ENCODE data around the gene ABHD18.
"Not testable (repeated sequence)": the region's sequence is repeated elsewhere in the genome, so short reads cannot be mapped to it uniquely, and the experiment has no call there.

Gene ABHD18

DNA sequence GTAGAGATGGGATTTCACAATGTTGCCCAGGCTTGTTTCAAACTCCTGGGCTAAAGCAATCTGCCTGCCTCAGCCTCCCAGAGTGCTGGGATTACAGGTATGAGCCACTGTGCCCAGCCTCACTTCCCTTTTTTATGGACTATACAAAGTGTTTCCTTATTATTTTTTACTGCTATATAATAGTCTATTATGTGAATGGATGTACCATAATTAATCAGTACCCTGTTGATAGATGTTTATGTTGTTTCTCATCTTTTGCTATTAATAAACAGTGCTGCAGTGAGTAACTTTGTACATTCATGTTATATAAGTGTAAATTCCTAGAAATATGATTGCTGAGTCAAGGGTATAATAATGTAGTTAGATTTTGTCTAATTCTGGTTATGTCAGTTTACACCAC, 60.1 kb downstream of the ABHD18 start:
- Mint-ChIP-seq H3K4me3 (no peak overlapping the region), H3K36me3 (peaks cover 23% of the 10 kb centered on the region), H3K27me3 (no peaks in the 10 kb centered on the region), H3K4me1 (no peaks in the 10 kb centered on the region), H3K27ac (no peak overlapping the region), H3K9me3 (no peaks in the 10 kb centered on the region)
- ATAC-seq (ENCODE audit: low read depth) (no peak), DNase-seq (ENCODE audit: low spot score in 2 of 2) (no peak)

DNA sequence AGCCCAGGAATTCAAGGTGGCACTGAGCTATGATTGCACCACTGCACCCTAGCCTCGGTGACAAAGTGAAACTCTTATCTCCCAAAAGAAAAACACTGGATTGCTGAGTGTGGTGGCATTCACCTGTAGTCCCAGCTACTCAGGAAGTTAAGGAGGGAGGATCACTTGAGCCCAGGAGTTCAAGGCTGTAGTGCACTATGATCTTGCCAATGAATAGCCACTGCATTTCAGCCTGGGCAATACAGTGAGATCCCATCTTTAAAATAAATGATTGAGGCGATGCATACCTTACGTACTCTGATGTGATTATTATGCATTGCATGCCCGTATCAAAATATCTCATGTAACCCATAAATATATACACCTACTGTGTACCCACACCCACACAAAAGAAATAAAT, 64.7 kb downstream of the ABHD18 start:
- no peaks in the 10 kb centered on the region for H3K9me3 Mint-ChIP-seq
- no peaks in the 10 kb centered on the region for H3K27me3 Mint-ChIP-seq
- H3K4me3 Mint-ChIP-seq = no peak overlapping the region
- peaks cover 15% of the 10 kb centered on the region for H3K36me3 Mint-ChIP-seq
- no peak overlapping the region for H3K27ac Mint-ChIP-seq
- ATAC-seq (ENCODE audit: low read depth) (no peak), DNase-seq (ENCODE audit: low spot score in 2 of 2) (no peak)
- H3K4me1 Mint-ChIP-seq = no peaks in the 10 kb centered on the region

DNA sequence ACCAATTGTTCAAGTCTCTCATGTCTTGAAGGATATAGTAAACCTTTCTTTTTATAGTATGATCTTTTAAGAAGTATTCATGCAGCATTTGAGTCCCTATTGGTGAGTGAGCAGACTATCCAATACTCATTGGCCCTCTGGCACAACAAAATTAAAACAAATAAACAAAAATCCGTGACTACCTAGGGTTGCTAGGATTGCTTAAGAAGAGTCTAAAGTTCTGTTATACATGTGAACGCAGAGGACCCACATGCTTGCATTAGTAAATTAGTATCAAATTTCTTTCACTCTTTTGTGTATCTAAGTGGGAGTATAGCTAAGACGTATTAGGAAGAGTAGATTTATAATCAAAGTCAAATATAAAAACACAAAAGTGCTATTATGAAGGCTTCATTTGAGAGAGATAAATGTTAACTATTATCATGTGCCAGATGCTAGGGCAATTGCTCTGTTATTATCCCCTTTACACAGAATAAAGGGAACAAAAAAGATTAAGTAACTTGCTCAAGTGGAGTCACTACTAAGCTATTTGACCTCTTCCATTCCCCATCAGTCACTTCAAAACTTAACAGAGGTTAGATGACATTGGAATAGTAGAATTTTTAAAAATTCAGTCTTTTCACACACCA, 66.7 kb downstream of the ABHD18 start:
- no peaks in the 10 kb centered on the region for H3K27me3 Mint-ChIP-seq
- H3K4me3 Mint-ChIP-seq = no peak overlapping the region
- H3K36me3 Mint-ChIP-seq = peaks cover 12% of the 10 kb centered on the region
- H3K4me1 Mint-ChIP-seq = no peaks in the 10 kb centered on the region
- no peaks in the 10 kb centered on the region for H3K9me3 Mint-ChIP-seq
- no peak for DNase-seq (ENCODE audit: low spot score in 2 of 2)
- H3K27ac Mint-ChIP-seq = no peak overlapping the region
- ATAC-seq (ENCODE audit: low read depth) = no peak

DNA sequence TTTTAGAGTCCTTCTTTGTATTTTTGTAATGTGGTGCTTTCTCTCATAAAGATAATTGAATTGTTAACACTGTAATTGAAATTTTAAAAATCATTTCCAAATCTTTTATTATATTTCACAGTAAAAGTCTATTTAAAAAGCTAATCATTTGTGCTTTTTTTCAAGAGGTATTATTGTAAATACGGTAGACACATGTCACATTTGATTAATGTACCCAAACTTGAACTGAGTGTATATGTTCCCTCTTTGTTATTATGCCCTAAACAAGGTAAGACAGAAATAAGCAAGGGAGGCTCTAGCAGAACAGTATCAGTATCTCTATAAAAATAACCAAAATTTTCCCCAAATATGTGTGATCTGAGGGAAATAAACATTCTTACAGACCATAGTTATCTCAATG, 74.4 kb downstream of the ABHD18 start:
- DNase-seq (ENCODE audit: low spot score in 2 of 2) (no peak), ATAC-seq (ENCODE audit: low read depth) (no peak)
- no peaks in the 10 kb centered on the region for H3K27me3 Mint-ChIP-seq
- no peak overlapping the region for H3K4me3 Mint-ChIP-seq
- H3K27ac Mint-ChIP-seq = no peak overlapping the region
- no peaks in the 10 kb centered on the region for H3K9me3 Mint-ChIP-seq
- no peaks in the 10 kb centered on the region for H3K36me3 Mint-ChIP-seq
- H3K4me1 Mint-ChIP-seq = no peaks in the 10 kb centered on the region

DNA sequence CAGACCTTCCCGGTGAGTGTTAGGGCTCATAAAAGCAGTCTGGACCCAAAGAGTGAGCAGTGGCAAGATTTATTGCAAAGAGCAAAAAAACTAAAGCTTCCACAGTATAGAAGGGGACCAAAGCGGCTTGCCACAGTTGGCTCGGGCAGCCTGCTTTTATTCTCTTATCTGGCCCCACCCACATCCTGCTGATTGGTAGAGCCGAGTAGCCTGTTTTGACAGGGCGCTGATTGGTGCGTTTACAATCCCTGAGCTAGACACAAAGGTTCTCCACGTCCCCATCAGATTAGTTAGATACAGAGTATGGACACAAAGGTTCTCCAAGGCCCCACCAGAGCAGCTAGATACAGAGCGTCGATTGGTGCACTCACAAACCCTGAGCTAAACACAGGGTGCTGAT, 81.8 kb downstream of the ABHD18 start:
- not testable (repeated sequence) for DNase-seq (ENCODE audit: low spot score in 2 of 2); H3K27me3 Mint-ChIP-seq; H3K4me3 Mint-ChIP-seq; H3K4me1 Mint-ChIP-seq; H3K27ac Mint-ChIP-seq; ATAC-seq (ENCODE audit: low read depth); H3K36me3 Mint-ChIP-seq; H3K9me3 Mint-ChIP-seq

DNA sequence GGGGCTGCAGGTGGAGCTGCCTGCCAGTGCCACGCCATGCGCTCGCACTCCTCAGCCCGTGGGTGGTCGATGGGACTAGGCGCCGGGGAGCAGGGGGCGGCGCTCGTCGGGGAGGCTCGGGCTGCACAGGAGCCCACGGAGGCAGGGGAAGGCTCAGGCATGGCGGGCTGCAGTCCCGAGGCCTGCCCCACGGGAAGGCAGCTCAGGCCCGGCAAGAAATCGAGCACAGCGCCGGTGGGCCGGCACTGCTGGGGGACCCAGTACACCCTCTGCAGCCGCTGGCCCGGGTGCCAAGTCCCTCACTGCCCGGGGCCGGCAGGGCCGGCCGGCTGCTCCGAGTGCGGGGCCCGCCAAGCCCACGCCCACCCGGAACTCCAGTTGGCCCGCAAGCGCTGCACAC, 82.3 kb downstream of the ABHD18 start:
- H3K27me3 Mint-ChIP-seq; DNase-seq (ENCODE audit: low spot score in 2 of 2); H3K36me3 Mint-ChIP-seq; ATAC-seq (ENCODE audit: low read depth); H3K9me3 Mint-ChIP-seq; H3K27ac Mint-ChIP-seq; H3K4me1 Mint-ChIP-seq; H3K4me3 Mint-ChIP-seq: not testable (repeated sequence)

DNA sequence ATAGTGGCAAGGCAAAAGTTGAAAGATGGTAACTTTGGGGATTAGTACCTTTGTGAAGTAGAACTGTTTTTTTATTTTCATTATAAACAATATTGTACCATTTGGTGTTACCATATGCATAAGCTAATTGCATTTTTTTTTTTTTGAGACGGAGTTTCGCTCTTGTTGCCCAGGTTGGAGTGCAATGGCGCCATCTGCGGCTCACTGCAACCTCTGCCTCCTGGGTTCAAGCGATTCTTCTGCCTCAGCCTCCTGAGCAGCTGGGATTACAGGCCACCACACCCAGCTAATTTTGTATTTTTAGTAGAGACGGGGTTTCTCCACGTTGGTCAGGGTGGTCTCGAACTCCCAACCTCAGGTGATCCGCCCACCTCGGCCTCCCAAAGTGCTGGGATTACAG, 86.0 kb downstream of the ABHD18 start:
- ATAC-seq (ENCODE audit: low read depth); H3K4me3 Mint-ChIP-seq; H3K4me1 Mint-ChIP-seq; DNase-seq (ENCODE audit: low spot score in 2 of 2); H3K36me3 Mint-ChIP-seq; H3K27ac Mint-ChIP-seq; H3K9me3 Mint-ChIP-seq; H3K27me3 Mint-ChIP-seq: not testable (repeated sequence)

DNA sequence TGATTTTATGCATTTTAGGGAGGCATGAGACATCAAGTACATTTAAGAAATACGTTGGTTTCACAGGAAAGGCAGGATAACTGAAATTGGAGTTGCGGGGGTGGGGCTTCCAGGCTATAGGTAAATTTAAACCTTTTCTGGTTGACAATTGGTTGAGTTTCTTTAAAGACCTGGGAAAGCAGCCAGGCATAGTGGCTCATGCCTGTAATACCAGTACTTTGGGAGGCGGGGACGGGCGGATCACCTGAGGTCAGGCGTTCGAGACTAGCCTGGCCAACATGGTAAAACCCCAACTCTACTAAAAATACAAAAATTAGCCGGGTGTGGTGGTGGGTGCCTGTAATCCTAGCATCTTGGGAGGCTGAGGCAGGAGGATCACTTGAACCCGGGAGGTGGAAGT, 89.7 kb downstream of the ABHD18 start:
- not testable (repeated sequence) for H3K27me3 Mint-ChIP-seq; ATAC-seq (ENCODE audit: low read depth); H3K27ac Mint-ChIP-seq; H3K4me1 Mint-ChIP-seq; DNase-seq (ENCODE audit: low spot score in 2 of 2); H3K4me3 Mint-ChIP-seq; H3K36me3 Mint-ChIP-seq; H3K9me3 Mint-ChIP-seq

DNA sequence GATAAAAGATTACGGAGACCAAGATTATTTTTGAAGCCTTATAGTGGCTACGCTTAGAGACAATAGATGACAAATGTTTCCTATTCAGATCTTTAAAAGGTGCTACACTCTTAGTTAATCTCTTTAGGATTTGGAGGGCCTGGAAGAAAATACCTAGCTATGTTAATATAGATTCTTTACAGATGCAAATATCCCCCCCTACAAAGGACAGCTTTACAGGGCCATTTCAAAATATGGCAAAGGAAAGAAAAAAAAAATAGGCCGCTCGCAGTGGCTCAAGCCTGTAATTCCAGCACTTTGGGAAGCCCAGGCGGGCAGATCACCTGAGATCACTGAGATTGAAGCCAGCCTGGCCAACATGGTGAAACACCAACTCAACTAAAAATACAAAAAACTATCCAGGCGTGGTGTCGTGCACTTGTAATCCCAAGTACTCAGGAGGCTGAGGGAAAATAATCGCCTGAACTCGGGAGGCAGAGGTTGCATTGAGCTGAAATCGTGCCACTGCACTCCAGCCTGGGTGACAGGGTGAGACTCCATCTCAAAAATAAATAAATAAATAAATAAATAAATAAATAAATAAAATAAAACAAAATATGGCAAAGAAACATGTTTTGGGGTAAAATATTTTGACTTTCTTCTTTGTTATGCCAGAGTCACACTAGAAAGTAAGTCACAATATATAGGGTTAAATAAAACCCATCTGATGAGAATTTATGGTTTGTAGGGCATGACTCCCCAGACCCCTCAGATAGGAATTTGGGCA, 90.4 kb downstream of the ABHD18 start:
- H3K27ac Mint-ChIP-seq; H3K9me3 Mint-ChIP-seq; H3K4me1 Mint-ChIP-seq; H3K27me3 Mint-ChIP-seq; H3K36me3 Mint-ChIP-seq; ATAC-seq (ENCODE audit: low read depth); H3K4me3 Mint-ChIP-seq; DNase-seq (ENCODE audit: low spot score in 2 of 2): not testable (repeated sequence)

DNA sequence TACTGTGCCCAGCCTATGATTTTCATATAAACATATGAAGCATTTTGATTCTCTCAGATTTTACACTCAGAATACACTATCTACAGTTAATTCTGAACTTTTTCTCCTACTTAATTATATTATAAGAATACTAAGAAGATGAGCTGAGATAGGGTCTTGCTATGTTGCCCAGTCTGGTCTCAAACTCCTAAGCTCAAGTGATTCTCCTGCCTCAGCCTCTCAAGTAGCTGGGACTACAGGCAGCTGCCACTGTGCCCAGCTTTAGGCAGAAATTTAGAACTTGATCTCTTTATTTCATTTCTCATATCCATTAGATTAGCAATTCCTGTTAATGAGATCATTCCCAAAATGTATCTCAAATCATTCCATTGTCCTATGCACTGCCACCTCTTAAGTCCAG, 91.2 kb downstream of the ABHD18 start:
- H3K4me1 Mint-ChIP-seq = peaks cover 2% of the 10 kb centered on the region
- H3K36me3 Mint-ChIP-seq = no peaks in the 10 kb centered on the region
- no peak overlapping the region for H3K4me3 Mint-ChIP-seq
- peaks cover 2% of the 10 kb centered on the region for H3K27me3 Mint-ChIP-seq
- DNase-seq (ENCODE audit: low spot score in 2 of 2) = no peak
- no peaks in the 10 kb centered on the region for H3K9me3 Mint-ChIP-seq
- H3K27ac Mint-ChIP-seq = no peak overlapping the region
- no peak for ATAC-seq (ENCODE audit: low read depth)

DNA sequence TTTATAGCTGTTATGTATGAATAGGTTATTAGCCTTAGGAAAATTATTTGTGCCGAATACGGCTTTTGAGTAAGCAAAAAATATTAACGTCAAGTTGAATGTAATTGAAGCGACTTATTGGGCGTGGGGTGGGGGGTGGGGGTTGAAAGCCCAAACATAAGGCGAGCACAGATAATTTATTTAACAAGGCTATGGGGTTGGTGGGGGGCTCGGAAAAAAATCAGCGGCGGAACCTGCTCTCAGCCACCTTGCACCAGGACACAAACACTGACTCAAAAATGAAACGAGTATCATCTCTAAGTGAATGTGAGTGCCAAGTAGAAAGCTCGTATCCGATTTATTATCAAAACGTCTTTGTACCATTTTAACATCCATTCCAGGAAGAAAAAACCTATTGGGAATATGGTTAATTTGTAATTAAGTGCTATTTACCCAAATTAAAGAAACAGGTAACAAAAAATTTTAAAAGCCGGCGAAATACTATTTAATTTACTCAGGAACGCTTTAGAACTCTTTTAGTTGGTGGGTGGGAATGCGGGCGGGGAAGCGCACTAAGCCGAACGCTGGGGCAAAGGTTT, 95.0 kb downstream of the ABHD18 start:
- peak overlapping the region; percentile 87 for H3K4me3 Mint-ChIP-seq
- no peaks in the 10 kb centered on the region for H3K27me3 Mint-ChIP-seq
- peaks cover 2% of the 10 kb centered on the region for H3K4me1 Mint-ChIP-seq
- DNase-seq (ENCODE audit: low spot score in 2 of 2) (no peak), ATAC-seq (ENCODE audit: low read depth) (no peak)
- no peaks in the 10 kb centered on the region for H3K36me3 Mint-ChIP-seq
- H3K27ac Mint-ChIP-seq = peak overlapping the region; percentile 93
- no peaks in the 10 kb centered on the region for H3K9me3 Mint-ChIP-seq

DNA sequence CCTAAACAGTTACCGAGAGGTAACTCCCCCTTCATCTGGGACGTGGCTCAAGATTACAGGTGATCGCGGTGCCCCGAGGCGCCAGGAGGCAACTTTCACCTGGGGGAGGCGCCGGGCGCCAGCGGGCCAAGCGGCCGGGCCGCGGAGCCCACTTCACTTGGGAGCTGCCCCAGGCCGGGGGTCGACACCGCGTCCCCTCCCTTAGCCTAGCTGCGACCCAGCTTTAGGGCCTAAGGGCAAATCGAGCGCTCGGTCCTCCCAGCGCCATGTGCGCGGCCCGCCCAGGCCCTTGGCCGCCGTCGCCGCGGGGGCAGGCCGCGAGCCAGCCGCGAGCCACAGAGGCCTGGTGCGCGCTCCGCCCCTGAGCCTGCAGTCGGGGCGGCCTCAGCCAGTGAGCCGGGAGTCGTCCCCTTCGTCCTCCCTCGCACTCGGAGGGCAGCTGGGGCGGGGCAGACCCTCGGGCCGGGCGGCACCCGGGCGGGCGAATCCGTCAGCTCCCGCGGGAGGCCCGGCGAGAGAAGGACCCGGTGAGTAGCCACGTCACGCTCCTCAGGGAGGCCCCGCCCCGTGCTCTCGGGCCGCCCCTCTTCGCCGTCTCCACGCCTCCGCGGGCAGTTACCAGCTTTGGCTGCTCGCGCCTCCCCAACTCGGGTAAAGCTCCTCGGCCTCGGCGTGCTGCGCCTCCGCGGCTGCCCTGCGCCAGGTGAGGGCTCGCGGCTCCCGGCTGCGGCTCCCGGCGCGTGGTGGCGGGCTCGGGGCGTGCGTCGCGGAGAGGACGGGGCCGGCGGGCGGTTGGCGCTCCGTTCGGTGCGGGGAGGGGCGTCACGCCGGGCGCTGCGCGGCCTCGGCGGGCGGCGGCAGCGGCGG, 95.7 kb downstream of the ABHD18 start, which contains the start of gene LARP1B:
Gene LARP1B, plus strand, starts transcription at position 614 of the 867 bp plus-strand sequence. CDS start 13,640 bp downstream, outside the sequence.
- peak; percentile 83 for ATAC-seq (ENCODE audit: low read depth)
- Mint-ChIP-seq H3K27me3 (no peaks in the 10 kb centered on the region), H3K4me1 (peaks cover 2% of the 10 kb centered on the region), H3K4me3 (peak within 1 kb of the TSS; percentile 87), H3K9me3 (no peaks in the 10 kb centered on the region), H3K36me3 (no peaks in the 10 kb centered on the region), H3K27ac (peak within 1 kb of the TSS; percentile 93)
- DNase-seq (ENCODE audit: low spot score in 2 of 2) = peak; percentile 90 to 98

DNA sequence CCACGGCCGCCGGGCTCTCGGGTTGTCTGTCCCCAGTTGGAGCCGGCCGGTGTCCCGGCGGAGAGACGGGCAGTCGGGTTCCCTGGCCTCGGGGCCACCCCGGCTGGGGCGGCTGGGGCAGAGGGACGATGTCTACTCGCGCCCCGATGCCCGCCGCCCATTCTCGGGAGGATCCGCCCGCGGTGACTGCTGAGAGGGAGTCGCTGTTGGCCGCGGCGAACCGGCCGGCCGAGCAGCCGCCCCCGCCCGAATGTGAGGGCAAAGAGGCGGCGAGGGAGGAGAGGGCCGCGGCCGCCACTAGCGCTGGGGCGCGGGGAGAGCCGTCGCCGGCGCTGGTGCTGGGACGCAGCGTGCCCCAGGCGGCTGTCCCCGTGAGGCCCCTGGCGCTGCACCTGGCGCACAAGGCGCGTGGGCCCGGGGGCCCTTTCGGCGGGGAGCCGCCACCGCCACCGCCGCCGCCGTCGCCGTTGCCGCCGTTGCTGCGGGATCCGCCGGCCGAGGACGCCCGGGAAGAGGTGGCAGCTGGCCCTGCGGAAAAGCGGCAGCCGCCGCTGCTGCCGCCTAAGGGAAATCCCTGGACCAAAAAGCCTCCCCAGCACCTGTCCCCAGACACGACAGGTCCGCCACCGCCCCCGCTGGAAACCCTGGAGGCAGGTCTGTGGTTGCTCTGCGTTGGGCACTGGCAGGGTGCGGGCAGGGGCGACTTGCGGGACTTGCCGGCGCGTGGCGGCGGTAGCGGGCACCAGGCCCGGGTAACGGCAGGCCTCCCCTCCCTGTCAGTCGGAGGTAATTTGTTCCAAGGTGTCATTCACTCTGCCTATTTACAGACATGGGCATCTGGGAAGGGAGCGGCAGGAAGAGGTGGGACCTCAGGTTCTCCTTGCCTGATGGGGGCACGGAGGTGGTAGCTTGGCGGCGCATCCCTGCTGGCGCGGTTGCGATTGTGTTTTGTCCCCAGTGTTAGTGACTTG, 96.6 kb downstream of the ABHD18 start:
- DNase-seq (ENCODE audit: low spot score in 2 of 2) (peak in 1 of 2 donors; percentile 45), ATAC-seq (ENCODE audit: low read depth) (peak; percentile 42)
- peak overlapping the region; percentile 53 for H3K27ac Mint-ChIP-seq
- H3K36me3 Mint-ChIP-seq = no peaks in the 10 kb centered on the region
- H3K9me3 Mint-ChIP-seq = no peaks in the 10 kb centered on the region
- H3K4me3 Mint-ChIP-seq = peak overlapping the region; percentile 82
- no peaks in the 10 kb centered on the region for H3K27me3 Mint-ChIP-seq
- H3K4me1 Mint-ChIP-seq = peaks cover 2% of the 10 kb centered on the region
